NCI-H345 treated with DMSO at 0.1 percent for 48 hours (cell line): Measurements from ENCODE around the gene TXNRD2.
"Not testable (repeated sequence)": the region's sequence is repeated elsewhere in the genome, so short reads cannot be mapped to it uniquely, and the experiment has no call there.

Source experiments
- DNase-seq: peaks from one replicate; lab custom pipeline; 2025; ENCODE audit not compliant: unreplicated experiment; lab: John Stamatoyannopoulos, UW

The TXNRD2 gene

DNA sequence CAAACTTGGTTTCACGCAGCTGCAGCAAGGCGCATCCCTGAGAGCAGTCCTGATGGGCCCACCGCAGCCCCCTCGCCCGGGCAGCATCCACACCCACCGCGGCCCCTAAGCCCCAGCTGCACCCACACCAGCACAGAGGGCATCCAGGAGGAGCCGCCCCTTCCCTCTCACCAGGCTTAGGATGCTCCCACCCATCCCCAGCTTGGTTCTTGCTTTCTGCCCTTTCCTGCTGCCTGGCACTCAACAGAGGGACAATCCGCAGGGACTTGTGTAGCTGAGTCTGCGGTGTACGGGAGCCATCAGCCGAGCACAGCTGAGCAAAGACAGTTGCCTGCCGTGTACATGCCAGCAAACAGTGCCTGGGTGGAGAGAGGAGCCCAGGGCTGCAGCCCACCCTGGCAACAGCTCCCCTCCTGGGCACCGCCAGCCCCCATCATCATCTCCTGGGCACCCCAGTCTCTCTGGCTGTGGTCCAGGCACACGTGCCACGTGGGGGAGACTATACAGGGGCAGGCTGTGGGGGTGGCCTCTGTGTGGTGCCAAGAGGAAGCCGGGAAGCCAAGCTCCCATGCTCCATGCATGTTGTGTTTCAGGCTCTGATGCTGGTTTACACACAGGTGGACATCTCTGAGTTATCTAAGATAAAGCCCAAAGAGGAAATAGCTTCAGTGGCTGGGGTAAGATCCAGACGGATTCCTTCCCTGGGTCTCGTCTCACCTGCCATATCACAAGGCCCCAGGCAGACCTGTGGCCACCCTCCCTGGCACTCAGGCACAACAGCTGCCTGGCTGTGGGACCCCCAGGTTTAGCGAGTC is 50.9 kb downstream of the TXNRD2 start:
- no peak for DNase-seq

DNA sequence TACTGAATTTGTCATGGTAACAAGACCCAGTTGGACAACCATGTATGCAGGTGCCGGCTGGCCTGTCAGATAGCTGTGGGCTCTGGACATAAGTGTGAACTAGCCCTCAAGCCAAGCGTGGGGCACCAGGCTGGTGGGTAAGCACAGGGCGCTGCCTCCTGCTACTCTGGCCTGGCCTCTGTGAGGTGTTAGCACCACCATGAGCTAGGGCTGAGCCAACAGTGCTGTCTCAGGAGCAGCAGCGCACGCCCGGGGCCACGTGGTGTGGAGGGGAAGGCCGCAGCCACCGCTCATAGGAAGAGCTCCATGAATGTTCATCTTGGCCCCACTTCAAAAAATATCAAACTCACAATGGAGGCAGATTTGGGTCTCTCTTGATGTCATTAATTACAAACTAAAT is 51.7 kb downstream of the TXNRD2 start:
- no peak for DNase-seq

DNA sequence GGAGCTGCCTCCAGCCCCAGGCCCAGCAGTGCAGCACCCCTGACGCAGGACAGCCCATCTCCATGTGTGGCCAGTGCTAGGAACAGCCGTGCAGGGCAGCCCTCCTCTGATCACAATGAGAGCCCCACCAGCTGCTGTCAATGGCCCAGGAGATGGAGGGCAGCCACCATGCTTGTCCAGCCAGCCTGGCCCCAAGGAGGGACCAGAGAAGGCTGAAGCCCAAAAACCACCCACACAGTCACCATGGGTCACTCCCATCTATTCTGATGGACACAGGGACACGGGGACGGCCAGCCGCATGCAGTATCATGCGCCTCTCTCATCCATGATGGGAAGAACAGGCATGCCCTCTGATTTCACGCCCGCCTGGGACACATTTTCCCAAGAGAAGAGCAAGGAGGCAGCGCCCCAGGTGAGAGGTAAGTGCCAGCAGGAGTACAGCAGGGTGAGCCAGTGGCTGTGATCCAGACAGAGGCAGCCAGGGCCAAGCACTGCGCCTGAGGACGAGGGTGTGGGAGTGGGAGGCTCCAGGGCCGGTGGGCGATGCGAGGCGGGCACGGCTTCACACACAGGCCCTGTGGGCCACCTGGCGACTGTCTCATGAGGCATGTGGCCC is 53.4 kb downstream of the TXNRD2 start:
- DNase-seq: no peak

DNA sequence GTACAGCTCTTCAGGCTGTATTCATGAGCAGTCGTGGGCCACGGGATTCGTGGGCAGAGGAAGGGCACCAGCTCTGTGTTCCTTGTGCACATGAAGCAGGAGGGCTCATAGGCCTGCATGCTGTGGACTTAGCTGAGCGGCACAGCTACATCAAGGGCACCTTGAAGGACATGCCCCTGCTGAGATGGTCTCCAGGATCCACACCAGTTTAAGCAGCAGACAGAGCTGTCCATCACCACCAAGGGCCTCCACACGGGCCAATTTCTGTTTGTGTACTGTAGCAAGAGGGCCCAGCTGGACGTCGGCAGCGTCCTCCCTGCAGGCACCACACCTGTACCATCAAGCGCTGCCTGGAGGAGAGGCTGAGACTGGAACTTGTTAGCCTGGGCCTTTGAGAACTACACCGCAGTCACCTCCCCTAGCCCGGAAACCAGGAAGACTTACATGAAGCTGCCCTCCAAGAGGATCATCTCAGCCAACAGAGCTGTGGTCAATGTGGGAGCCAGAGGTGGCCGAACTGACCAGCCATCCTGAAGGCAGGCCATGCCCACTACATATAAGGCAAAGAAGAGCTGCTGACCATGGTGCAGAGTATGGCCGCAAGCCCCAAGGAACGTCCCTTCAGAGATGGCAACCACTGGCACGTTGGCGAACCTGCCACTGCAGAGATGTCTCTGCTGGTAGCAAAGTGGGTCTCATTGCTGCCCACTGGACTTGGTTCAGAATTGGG is 54.2 kb downstream of the TXNRD2 start:
- DNase-seq: no peak

DNA sequence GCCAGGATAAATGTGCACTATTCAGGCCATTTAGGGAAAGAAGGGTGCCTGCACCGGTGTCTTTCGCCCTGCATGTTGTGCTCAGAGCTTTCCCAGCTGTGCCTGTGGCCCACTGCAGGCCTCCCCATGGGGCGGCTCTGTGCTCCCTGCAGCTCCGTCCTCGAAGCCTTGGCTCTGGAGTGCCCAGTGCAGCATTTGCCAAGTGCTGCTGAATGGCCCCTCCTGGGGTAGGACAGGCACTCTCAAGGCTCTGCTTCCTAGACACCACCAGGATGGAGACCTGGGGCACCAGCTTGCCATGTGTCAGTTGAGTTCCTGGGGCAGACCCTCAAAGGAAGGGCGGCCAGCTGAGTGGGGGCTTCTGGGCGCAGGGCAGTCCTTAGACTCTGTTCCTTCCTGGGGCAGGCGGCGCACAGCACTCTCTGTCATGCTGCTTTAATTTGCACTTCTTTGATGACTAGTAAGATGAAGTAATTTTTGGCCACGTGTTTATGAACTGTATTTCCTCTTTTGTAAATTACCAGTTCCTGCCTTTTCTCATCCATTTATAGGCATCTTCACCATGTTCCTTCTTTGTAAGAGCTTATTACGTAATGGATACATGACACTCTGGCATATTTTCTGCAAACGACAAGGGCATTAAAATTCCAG is 54.9 kb downstream of the TXNRD2 start:
- no peak for DNase-seq

DNA sequence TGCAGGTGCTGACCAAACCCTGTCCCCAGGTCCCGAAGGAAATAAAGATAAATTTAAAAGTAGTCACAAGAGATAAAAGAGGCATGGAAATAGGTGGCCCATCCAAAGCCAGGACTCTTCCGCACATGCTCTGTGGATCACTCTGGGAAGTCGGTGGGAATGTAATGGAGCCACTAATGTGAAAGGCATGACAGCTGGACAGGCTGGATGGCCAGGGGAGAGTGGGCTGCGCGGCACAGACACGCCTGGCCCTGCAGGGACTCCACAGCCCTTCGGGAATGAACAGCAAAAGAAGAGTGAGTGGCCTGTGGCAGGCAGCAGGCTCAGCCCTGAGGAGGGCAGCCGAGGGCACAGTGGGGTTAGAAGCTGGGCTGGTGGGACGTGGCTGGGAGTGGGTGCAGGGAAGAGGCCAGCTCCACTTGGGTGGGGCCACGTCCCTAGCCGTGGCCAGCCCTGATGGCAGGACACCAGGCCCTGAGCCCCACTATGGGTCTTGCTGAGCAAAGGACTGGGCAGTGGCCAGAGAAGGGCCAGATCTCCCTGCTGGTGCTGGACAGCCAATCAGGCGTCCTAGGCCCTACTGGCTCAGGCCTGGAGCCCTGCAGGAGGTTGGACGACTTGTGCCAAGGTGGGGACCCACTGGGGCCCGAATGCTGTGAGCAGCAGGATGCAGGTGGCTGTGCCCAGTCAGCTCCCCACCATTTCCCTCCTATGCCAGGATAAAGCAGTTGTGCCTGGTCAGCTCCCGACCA is 55.6 kb downstream of the TXNRD2 start:
- no peak for DNase-seq

DNA sequence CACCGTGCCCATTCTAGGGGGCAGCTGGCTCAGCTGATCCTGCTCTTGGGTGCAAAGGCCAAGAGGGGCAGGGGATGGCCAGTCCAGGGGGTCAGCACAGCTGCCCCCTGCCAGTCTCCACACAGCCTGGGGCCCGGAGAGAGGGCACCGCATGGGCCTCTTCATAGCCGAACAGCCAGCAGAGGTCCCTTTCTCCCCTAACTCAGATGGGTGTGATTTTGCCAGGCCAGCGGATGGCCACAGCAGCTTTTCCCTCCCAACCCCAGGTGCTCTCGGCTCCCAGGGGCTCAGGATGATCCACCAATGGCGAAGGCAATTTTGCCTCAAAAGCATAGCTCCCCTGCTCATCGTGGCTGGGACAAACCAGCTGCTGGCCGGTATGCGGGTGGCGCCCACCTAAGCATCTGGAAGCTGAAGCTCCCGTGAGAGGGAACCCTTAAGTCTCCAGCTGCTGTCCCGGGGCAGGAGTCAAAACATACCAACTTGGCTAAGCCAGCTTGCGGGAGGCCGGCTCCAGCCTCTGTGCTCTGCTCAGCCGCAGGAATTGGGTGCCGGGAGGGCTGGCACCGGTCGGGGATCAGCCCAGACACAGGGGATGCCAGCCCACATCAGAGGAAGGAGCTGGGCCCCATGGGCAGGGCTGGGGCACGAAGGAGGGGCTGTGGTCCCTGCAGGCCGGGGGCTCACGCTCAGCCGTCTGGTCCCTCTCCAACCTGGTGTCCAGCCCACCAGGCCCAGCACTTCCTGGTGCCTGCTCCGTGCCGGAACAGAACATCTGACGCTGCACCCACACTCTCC is 56.5 kb downstream of the TXNRD2 start:
- no peak for DNase-seq

DNA sequence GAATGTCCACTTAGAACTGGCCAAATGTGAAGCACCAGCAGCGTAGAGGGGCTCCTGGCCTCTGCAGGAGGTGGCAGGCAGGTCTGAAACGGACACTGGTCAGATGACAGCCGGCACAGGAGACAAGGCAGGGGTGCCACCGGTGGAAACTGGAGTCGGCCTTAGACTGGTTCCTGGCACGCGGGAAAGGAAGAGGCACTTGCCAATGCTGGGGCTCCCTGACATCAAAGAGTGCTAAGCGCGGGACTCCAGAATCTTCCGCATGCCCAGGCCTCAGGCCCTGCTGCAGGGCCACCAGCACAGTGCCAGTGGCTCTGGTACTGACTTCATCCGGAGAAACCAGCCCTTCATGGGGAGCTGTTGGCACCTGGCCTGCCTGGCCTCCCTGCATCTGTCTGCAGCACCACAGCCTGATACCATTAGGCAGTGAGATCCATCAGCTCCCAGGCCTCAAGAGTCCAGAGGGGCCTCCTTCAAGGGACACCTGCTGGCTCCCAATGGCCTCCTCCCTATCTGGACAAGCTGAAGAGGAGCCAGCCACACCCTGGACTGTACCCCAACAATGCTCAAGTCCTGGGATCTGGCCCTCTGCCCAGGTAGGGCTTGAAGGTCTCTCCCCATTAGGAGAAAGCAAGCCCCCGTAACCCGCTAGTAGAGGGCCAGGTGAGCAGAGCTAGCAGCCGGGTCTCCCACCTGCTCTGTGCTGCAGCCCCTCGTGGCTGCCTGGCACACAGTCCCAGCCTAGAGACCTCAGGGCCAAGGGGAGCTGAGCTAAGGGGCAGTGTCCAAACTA is 57.3 kb downstream of the TXNRD2 start:
- DNase-seq: no peak

DNA sequence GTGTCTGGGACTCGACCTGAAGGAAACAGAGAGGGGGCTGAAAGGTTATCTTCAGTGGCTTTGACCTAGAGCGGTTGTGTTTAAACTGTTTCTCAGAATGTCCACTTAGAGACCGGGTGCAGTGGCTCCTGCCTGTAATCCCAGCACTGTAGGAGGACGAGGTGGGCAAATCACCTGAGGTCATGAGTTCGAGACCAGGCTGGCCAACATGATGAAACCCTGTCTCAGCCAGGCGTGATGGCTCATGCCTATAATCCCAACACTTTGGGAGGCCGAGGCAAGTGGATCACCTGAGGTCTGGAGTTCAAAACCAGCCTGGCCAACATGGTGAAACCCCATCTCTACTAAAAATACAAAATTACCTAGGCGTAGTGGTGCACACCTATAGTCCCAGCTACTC is 58.2 kb downstream of the TXNRD2 start:
- DNase-seq: not testable (repeated sequence)

DNA sequence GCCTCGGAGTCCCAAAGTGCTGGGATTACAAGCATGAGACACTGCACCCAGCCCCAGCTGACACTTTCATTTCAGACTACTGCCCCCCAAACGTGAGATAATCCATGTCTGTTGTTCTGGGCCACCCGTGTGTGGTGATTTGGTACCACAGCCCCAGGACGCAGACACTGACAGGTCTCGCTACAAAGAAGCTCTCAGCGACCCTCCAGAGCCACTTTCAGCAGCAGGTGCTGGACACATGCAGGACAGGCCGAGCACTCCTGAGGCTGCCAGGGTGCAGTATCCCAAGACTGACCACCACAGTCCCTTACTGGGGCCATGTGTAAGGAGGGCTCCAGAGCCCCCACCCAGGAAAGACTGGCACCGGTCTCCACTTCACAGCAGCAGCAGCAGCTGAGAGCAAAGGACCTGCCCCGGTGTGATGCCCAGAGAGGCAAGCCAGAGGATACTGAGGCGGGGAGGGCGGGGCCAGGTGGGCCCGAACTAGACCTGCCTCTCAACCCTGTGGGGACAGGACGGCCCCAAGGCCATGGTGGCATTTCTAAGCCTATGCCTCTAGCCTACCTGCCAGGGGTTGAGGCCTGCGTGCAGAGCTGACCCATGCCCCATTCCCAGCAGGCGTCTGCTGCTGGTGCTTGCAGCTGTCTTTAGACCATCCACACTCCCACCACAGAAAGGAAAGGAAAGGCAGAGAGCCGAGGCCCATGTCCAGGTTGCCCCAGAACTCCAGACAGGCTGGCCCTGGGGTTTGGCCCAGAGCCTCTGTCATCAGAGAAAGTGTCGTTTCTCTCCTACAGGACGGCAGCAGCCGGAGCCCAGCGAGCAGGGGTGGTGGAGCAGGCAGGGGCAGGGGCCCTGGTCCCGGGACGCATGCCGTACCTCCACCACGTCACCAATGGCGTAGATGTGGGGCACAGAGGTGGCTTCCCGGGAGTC is 58.9 kb downstream of the TXNRD2 start:
- DNase-seq: no peak

DNA sequence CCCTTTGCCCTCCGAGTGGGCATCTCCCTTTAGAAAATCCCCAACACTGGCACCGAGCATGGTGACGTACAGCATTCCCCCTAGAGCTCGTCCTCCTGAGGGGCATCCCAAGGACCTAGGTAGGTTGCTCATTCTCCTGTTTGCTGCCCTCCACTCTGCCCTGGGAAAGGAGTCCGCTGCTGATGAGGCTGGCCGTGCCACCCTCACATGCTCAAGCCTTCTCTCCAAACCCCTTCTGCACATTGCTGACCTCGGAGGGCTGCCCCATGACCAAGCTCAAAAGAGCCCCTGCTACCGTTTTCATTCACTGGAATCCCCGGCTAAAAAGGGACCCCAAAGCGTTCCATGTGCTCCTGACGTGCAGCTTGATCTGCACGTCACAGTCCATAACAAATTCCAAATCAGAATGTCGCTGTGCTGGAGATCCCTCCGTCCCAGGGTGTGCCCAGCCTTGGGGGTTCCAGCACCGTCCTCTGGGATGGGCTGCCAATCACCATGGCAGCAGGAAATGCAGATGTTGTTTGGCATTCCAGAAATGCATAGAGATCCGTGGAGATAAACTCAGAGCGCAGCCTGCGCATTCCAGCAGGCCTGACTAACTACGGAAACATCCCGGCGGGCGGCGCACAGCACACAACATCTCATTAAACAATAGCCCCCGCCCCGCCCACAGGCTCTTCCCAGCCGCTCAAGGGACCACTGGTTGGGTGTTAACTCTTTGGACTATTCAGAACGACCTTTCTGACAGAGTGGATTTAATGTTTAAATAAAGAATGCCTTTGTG is 60.6 kb downstream of the TXNRD2 start:
- no peak for DNase-seq

DNA sequence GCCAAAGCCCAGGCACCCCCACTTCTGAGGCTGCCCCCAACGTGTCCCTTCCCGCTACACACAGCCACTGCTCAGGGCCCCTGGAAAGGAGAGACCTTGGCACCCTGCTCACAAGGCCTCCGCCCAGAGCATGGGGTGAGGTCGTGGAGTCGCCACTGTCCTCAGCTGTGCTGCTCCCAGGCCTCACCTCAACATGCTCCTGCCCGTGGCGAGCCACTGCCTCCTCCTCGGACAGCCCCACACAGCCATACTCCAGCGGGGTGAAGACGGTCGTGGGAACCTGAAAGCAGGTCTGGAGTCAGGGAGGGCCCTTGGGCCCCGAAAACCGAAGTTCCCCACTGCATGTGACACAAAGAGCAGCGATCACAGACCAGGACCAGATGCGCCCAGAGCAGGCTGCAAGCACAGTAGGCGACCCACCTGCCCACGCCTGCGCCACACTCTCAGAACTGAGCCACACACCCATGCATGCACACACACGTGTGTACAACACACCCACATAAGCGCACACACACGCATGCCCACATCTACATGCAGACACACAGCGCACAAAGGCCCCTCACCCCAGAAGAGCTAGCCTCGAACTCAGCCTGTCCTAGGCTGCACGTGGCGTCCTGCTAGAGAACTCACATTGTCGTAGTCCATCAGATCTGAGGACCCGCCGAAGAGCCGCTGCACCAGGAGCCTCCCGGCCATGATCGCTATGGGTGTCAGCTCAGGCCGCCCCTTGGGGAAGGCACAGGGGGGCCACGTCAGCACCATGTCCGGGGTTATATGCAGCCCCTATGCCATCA is 61.4 kb downstream of the TXNRD2 start:
- DNase-seq: no peak

DNA sequence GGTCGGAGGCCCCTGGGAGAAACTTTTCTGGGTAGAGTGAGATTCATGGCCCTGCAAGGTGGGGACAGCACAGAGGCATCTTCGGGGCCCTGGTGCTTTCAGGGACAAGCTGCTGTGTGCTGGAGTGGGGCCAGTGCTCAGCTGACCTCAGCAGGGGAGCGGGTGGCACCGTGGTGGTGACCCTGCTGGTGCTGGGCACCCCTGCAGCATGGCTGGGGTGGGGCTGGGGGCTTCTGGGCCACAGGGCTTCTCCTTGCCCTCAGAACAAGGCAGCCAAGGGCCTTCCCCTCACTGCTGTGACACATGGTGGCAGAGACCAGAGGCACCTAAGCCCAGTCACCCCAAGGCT is 62.0 kb downstream of the TXNRD2 start:
- no peak for DNase-seq

DNA sequence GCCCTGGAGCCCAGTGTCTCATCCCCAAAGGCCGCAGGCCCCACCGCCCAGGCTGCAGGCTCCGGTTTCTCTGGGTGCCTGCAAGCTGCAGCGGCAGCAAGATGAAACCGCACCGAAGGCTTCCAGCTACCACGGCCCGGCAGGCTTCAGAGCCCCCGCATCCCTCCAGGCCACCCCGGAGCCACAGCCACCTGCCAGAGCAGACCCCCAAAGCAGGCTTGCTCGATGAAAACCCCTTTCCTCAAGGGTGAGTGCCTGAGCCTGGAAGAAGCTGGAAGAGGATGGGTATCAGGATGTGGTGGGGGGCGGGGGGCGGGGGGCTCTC is 62.4 kb downstream of the TXNRD2 start:
- DNase-seq: no peak

DNA sequence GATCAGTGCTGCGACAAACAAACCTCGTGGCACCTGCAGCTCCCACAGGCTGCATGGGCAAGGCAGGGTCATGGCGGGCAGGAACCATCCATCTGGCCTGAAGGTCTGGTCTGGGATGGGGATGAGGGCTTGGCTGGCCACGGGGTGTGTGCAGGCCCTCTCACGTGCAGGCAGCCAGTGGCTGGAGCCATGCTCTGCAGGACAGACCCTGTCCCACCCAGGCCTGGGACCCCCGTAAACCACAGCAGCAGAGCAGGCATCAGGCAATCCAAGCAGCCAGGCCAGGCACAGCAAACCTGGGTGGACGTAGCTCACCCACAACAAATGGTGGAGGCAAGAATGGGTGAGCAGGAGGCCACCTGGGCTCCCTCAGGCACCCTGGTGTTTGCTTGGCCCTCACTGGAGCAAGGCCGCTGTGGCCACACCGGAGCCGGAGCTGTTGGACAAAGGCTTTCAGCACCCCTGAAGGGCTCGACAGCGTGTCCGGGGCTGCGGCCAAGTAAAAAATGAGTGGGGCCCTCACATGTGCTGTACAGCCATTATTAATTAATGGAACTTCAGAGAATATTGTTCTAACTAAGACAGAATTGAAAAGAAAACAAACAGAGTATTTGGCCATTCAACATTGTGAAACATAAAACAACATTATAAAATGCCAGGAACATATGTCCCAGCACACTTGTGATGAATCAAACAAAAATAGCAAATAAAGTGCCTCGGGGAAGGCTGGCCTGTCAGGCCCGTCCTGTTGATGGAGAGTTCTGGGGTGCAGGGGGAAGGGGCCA is 63.0 kb downstream of the TXNRD2 start:
- no peak for DNase-seq
